Measurements from ENCODE around the gene SLC26A1. TPM values are rescaled to one million over a fixed set of nuclear protein-coding genes. Genes with fewer than 3 reads are reported as not detected.

SLC26A1 gene
- total RNA-seq, 2 experiments from 2014 or later: 0.30 TPM; not detected in 1

DNA sequence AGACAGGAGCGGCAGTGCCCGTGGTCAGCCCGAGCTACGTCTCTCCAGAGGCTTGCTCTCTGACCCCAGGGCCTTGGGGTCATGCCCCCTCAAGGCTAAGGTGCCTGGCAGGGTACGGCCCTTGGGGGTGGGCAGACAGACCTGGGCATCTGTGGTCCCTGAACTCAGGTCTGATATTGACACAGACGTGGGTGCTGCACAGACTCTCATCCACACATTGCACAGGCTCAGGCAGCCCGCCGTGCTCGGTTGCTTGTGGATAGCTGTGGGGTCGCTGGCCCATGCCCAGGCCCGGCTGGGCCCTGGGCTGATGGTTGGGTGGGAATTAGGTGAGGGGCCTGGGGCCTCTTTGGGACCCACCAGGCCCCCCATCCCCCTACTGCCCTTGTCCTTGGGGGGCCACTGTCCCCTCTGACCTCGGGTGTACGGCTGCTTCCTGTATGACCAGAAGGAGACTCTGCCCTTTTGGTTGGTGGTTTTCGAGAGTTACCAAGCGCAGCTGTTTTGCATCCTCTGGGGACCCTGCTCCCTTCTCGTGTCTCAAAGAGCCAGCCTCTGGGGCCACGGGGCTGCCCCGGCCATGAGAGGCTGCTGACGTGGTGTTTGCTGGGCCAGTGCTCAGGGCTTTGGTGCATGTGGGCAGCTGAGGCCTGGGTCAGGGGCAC lies 28.3 kb upstream of the SLC26A1 start:
- CTCF ChIA-PET (ENCODE audit: unreplicated experiment): no interaction called here
- peak overlapping the region; percentile 11; the same call in 1 of the 2 replicates for H3K4me2 ChIP-seq (ENCODE audit: low read length)
- POLR2A ChIA-PET: no interaction called here

DNA sequence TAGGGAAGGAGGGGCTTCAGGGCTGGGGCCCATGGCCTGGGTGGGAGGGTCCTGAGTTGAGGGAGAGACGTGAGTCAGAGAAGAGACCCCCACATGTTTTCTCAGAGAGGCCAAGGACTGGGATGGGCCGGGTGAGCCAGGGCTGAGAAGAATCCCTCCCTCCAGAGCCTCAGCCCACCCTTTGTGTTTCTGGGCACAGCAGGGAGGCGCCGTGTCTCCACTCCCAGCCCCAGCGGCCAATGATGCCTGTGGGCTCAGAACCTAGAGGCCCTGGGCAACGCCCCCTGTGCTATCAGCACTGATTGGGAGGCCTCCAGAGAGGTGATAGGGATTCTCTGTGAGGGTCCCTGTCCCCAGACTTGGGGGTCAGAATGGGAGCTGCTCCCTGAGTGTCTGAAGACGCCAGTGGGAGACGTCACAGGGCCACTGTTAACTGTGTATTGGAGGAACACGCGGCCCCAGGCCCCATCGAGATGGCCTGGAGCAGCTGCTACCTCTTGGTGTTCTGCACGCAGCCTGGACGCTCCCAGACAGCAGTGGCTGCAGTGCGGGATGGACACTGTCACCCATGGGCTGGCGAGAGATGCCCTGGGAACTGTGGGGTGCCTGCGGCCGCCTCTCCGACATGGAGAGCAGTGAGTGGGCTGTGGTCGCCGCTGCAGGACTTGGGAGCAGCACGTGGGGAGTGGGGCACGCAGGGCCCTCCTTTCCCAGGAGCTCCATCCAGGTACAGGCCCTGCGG lies 26.7 kb upstream of the SLC26A1 start:
- no peak overlapping the region for H2AFZ ChIP-seq (ENCODE audit: low read length)
- TF ChIP-seq, protein P1, sequence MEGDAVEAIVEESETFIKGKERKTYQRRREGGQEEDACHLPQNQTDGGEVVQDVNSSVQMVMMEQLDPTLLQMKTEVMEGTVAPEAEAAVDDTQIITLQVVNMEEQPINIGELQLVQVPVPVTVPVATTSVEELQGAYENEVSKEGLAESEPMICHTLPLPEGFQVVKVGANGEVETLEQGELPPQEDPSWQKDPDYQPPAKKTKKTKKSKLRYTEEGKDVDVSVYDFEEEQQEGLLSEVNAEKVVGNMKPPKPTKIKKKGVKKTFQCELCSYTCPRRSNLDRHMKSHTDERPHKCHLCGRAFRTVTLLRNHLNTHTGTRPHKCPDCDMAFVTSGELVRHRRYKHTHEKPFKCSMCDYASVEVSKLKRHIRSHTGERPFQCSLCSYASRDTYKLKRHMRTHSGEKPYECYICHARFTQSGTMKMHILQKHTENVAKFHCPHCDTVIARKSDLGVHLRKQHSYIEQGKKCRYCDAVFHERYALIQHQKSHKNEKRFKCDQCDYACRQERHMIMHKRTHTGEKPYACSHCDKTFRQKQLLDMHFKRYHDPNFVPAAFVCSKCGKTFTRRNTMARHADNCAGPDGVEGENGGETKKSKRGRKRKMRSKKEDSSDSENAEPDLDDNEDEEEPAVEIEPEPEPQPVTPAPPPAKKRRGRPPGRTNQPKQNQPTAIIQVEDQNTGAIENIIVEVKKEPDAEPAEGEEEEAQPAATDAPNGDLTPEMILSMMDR (conservative IDR thresholded peaks at IDR 0.05; ENCODE audit: low read length): no peak
- peaks cover 9% of the 10 kb centered on the region for H3K4me1 ChIP-seq (ENCODE audit: insufficient read depth, low read length, poor library complexity, severe bottlenecking)
- H3K4me3 ChIP-seq (ENCODE audit: low read depth, low read length, poor library complexity, severe bottlenecking): no peak overlapping the region
- H3K4me2 ChIP-seq (ENCODE audit: low read length): no peak overlapping the region
- H3K9me2 ChIP-seq (ENCODE audit: insufficient read depth, low read length): no peaks in the 10 kb centered on the region
- no TSS peak for BruUV-seq (replicated peaks)
- no peaks in the 10 kb centered on the region for H3K9me3 ChIP-seq (ENCODE audit: low read length)
- H4K20me1 ChIP-seq (ENCODE audit: insufficient read depth, low read length): no peaks in the 10 kb centered on the region
- H3K27ac ChIP-seq (ENCODE audit: low read depth, low read length, poor library complexity, severe bottlenecking): no peak overlapping the region
- ChIA-PET POLR2A (no interaction called here), CTCF (ENCODE audit: unreplicated experiment) (no interaction called here)
- intact Hi-C loops (cut with micrococcal nuclease; ENCODE audit: unreplicated experiment): loop anchor here (10.0 kb wide), 1 partner anchor 225 kb away; the partner anchor contains the start of gene CTBP1
- no peaks in the 10 kb centered on the region for H3K36me3 ChIP-seq (ENCODE audit: insufficient read depth, low read length)
- H3K79me2 ChIP-seq (ENCODE audit: insufficient read depth, low read depth, low read length): no peaks in the 10 kb centered on the region
- no peak for DNase-seq (ENCODE audit: low spot score)

More for the DNA sequence above, 28.3 kb upstream of the SLC26A1 start:
- no peaks in the 10 kb centered on the region for H3K9me2 ChIP-seq (ENCODE audit: insufficient read depth, low read length)
- H3K4me1 ChIP-seq (ENCODE audit: insufficient read depth, low read length, poor library complexity, severe bottlenecking): peaks cover 21% of the 10 kb centered on the region
- H2AFZ ChIP-seq (ENCODE audit: low read length): no peak overlapping the region
- H3K4me3 ChIP-seq (ENCODE audit: low read depth, low read length, poor library complexity, severe bottlenecking): no peak overlapping the region
- BruUV-seq (replicated peaks): no TSS peak
- no peaks in the 10 kb centered on the region for H3K79me2 ChIP-seq (ENCODE audit: insufficient read depth, low read depth, low read length)
- H3K36me3 ChIP-seq (ENCODE audit: insufficient read depth, low read length): no peaks in the 10 kb centered on the region
- H4K20me1 ChIP-seq (ENCODE audit: insufficient read depth, low read length): no peaks in the 10 kb centered on the region
- no peaks in the 10 kb centered on the region for H3K9me3 ChIP-seq (ENCODE audit: low read length)
- no peak overlapping the region for H3K27ac ChIP-seq (ENCODE audit: low read depth, low read length, poor library complexity, severe bottlenecking)
- TF ChIP-seq, protein P1 (conservative IDR thresholded peaks at IDR 0.05; ENCODE audit: low read length): no peak
- TF ChIP-seq EZH2phosphoT487 (IDR thresholded peaks at IDR 0.05; ENCODE audit: borderline replicate concordance, low read depth, low read length): no peak
- peak; percentile 57 for DNase-seq (ENCODE audit: low spot score)
- intact Hi-C loops (cut with micrococcal nuclease; ENCODE audit: unreplicated experiment): no loop called here

DNA sequence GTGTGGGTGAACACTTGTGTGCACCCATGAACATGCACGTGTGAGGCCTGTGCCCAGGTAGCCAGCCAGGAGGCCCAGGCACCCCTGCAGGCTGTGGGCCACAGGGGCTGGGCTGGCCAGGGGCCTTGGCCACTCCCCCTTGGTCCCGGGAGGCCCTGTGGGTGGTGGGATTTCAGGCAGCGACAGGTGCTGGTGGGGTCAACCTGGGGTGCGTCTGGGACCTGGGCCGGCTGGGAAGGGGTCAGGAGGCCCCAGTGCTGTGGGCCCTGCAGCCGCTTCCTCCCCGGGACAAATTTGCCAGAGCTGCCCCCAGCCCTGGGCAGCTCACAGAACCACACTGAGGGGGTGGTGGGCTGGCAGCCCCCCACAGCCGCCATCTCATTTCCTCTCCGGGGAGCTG lies 26.1 kb upstream of the SLC26A1 start:
- Histone ChIP-seq H3K79me2 (ENCODE audit: insufficient read depth, low read depth, low read length) (no peaks in the 10 kb centered on the region), H3K4me2 (ENCODE audit: low read length) (no peak overlapping the region), H3K27ac (ENCODE audit: low read depth, low read length, poor library complexity, severe bottlenecking) (no peak overlapping the region), H3K9me3 (ENCODE audit: low read length) (no peaks in the 10 kb centered on the region), H3K9me2 (ENCODE audit: insufficient read depth, low read length) (no peaks in the 10 kb centered on the region), H3K4me1 (ENCODE audit: insufficient read depth, low read length, poor library complexity, severe bottlenecking) (peaks cover 9% of the 10 kb centered on the region), H3K4me3 (ENCODE audit: low read depth, low read length, poor library complexity, severe bottlenecking) (no peak overlapping the region), H3K36me3 (ENCODE audit: insufficient read depth, low read length) (no peaks in the 10 kb centered on the region), H2AFZ (ENCODE audit: low read length) (no peak overlapping the region), H4K20me1 (ENCODE audit: insufficient read depth, low read length) (no peaks in the 10 kb centered on the region)
- intact Hi-C loops (cut with micrococcal nuclease; ENCODE audit: unreplicated experiment): loop anchor here (10.0 kb wide), 1 partner anchor 225 kb away; the partner anchor contains the start of gene CTBP1
- no peak for TF ChIP-seq EZH2phosphoT487 (IDR thresholded peaks at IDR 0.05; ENCODE audit: borderline replicate concordance, low read depth, low read length)
- TF ChIP-seq, protein P1 (conservative IDR thresholded peaks at IDR 0.05; ENCODE audit: low read length): no peak
- DNase-seq (ENCODE audit: low spot score): no peak
- BruUV-seq (replicated peaks): no TSS peak
- POLR2A ChIA-PET: no interaction called here
- CTCF ChIA-PET (ENCODE audit: unreplicated experiment): no interaction called here

All from OCI-LY7 (cell line).